ENCODE results near the gene RGR. TPM values are rescaled to one million over a fixed set of nuclear protein-coding genes. Genes with fewer than 3 reads are reported as not detected.
A peak's percentile ranks its signal among the peaks of the same experiment; 100 is the strongest.

Gene RGR
- not detected in 2 replicates for total RNA-seq

GRCh38 chr10:84244651-84245270 lies at the start of gene RGR:
Gene RGR (plus strand): TSS chr10:84245053. CDS start chr10:84245091, 38 bp downstream.
- TF ChIP-seq CTCF (IDR thresholded peaks at IDR 0.05; ENCODE audit: insufficient read depth, low read length, severe bottlenecking): no peak
- no peak for DNase-seq (ENCODE audit: low read depth)
- H3K4me3 ChIP-seq (ENCODE audit: low read depth, low read length): no peak within 1 kb of the TSS
- FAIRE-seq: no peak
- H3K36me3 ChIP-seq (ENCODE audit: control insufficient read depth, insufficient read depth, low read length): no peaks in the 10 kb centered on the region
- peaks cover 2% of the 10 kb centered on the region for H3K27me3 ChIP-seq (ENCODE audit: control insufficient read depth, insufficient read depth, low read length)

- peaks cover 1% of the 10 kb centered on the region for H3K27me3 ChIP-seq (ENCODE audit: control insufficient read depth, insufficient read depth, low read length)
- no peak for DNase-seq (ENCODE audit: low read depth)
Measured at GRCh38 chr10:84196083-84196482, 48.8 kb upstream of the RGR start.

GRCh38 chr10:84196941-84197340 lies 47.9 kb upstream of the RGR start:
- FAIRE-seq (peak; percentile 64), DNase-seq (ENCODE audit: low read depth) (no peak)
- H3K4me3 ChIP-seq (ENCODE audit: low read depth, low read length): no peak overlapping the region
- peaks cover 1% of the 10 kb centered on the region for H3K36me3 ChIP-seq (ENCODE audit: control insufficient read depth, insufficient read depth, low read length)
- peaks cover 1% of the 10 kb centered on the region for H3K27me3 ChIP-seq (ENCODE audit: control insufficient read depth, insufficient read depth, low read length)
- no peak for TF ChIP-seq CTCF (IDR thresholded peaks at IDR 0.05; ENCODE audit: insufficient read depth, low read length, severe bottlenecking)

More at GRCh38 chr10:84196083-84196482, 48.8 kb upstream of the RGR start:
- no peak for TF ChIP-seq CTCF (IDR thresholded peaks at IDR 0.05; ENCODE audit: insufficient read depth, low read length, severe bottlenecking)
- no peak for FAIRE-seq
- H3K36me3 ChIP-seq (ENCODE audit: control insufficient read depth, insufficient read depth, low read length): peaks cover 1% of the 10 kb centered on the region
- no peak overlapping the region for H3K4me3 ChIP-seq (ENCODE audit: low read depth, low read length)

- no peak for FAIRE-seq
- DNase-seq (ENCODE audit: low read depth): no peak
- TF ChIP-seq CTCF (IDR thresholded peaks at IDR 0.05; ENCODE audit: insufficient read depth, low read length, severe bottlenecking): no peak
- Histone ChIP-seq H3K36me3 (ENCODE audit: control insufficient read depth, insufficient read depth, low read length) (peaks cover 1% of the 10 kb centered on the region), H3K27me3 (ENCODE audit: control insufficient read depth, insufficient read depth, low read length) (peaks cover 1% of the 10 kb centered on the region), H3K4me3 (ENCODE audit: low read depth, low read length) (no peak overlapping the region)
Measured at GRCh38 chr10:84197643-84198042, 47.2 kb upstream of the RGR start.

- DNase-seq (ENCODE audit: low read depth) (no peak), FAIRE-seq (peak; percentile 52)
- TF ChIP-seq CTCF (IDR thresholded peaks at IDR 0.05; ENCODE audit: insufficient read depth, low read length, severe bottlenecking): no peak
- Histone ChIP-seq H3K4me3 (ENCODE audit: low read depth, low read length) (no peak overlapping the region), H3K36me3 (ENCODE audit: control insufficient read depth, insufficient read depth, low read length) (peaks cover 1% of the 10 kb centered on the region), H3K27me3 (ENCODE audit: control insufficient read depth, insufficient read depth, low read length) (peaks cover 1% of the 10 kb centered on the region)
Measured at GRCh38 chr10:84198206-84198915, 46.5 kb upstream of the RGR start.

All from bronchial epithelial cell (primary cell).